ENCODE data around the gene GSK3A. TPM values are rescaled to one million over a fixed set of nuclear protein-coding genes. Genes with fewer than 3 reads are reported as not detected.

GSK3A gene
- total and polyA plus RNA-seq, 9 of the 15 experiments (the other 6 are each of a cell fraction or from before 2014, with no cell fraction given): 0.62 to 90.7 (median 33.3) TPM

DNA sequence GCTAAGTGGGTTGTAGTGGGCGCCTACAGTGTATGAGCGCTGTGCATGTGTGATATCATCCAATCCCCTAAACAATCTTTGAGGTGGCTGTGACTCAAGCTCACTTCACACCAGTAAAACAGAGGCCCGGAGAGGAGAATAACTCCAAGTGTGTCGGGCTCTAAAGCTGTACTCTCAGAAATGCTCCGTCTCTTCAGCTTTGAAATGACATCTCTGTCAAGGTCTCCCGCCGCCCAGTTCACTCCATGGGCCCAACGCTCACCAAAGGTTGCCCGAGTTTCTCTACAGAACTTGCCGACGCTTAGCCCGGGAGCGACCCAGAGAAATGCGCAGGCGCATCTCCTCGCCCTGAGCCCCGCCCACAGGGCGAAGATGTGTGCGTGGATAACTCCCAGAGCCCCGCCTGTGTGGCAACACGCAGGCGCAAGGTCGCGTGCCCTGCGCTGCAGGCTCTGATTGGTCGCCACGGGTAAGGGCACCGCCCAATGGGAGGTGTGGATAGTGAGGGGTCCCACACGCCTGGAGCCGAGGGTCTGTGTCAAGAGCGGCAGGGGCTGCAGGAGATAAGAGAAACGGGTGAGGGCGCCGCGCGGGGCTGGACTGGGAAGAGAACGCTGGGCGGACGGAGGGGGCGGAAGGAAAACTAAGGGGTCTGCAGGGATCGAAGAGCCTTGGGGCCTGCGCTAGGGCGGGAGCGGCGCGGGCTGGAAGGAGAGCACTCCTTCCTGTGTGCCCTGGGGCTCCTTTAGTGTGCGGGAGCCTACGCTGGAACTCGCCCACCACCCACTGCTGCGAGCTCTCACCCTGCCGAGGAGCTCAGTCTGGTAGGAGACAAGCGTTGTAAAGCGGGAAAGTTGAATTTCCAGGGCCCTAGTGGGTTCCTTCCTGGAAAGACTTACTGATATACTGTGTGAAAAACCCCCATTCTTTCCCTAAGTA lies 22.3 kb downstream of the GSK3A start, which contains the start of gene ZNF526 (continued):
- TF ChIP-seq, protein P1, sequence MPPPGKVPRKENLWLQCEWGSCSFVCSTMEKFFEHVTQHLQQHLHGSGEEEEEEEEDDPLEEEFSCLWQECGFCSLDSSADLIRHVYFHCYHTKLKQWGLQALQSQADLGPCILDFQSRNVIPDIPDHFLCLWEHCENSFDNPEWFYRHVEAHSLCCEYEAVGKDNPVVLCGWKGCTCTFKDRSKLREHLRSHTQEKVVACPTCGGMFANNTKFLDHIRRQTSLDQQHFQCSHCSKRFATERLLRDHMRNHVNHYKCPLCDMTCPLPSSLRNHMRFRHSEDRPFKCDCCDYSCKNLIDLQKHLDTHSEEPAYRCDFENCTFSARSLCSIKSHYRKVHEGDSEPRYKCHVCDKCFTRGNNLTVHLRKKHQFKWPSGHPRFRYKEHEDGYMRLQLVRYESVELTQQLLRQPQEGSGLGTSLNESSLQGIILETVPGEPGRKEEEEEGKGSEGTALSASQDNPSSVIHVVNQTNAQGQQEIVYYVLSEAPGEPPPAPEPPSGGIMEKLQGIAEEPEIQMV (tag; conservative IDR thresholded peaks at IDR 0.05; ENCODE audit: low read depth): no peak
- peak; percentile 86 for TF ChIP-seq L3MBTL2 (IDR thresholded peaks at IDR 0.05)
- TF ChIP-seq RBM14 (IDR thresholded peaks at IDR 0.05; ENCODE audit: borderline replicate concordance, insufficient read depth, low read depth, low read length): no peak
- no peak for TF ChIP-seq NFIX (CRISPR knock-in tag; IDR thresholded peaks at IDR 0.05; ENCODE audit: low read depth)
- no peak for TF ChIP-seq ZNF695 (CRISPR knock-in tag; IDR thresholded peaks at IDR 0.05)
- TF ChIP-seq ZBTB26 (CRISPR knock-in tag; IDR thresholded peaks at IDR 0.05): 0 out of 2 replicates have a peak, but pooled peaks have one; percentile 39
- TF ChIP-seq ZNF431 (CRISPR knock-in tag; IDR thresholded peaks at IDR 0.05): no peak
- TF ChIP-seq NELFE (IDR thresholded peaks at IDR 0.05; ENCODE audit: insufficient read depth, insufficient read length): no peak
- peak; percentile 60 for TF ChIP-seq HCFC1 (IDR thresholded peaks at IDR 0.05; ENCODE audit: low read depth, low read length)
- no peak for TF ChIP-seq FOXM1 (IDR thresholded peaks at IDR 0.05; ENCODE audit: low read depth)
- TF ChIP-seq FOXM1 (CRISPR knock-in tag; IDR thresholded peaks at IDR 0.05; ENCODE audit: low read depth): no peak
- no peak for TF ChIP-seq BCL6 (CRISPR knock-in tag; IDR thresholded peaks at IDR 0.05)
- no peak for TF ChIP-seq HMG20A (CRISPR knock-in tag; conservative IDR thresholded peaks at IDR 0.05)
- TF ChIP-seq POLR2AphosphoS2 (IDR thresholded peaks at IDR 0.05; ENCODE audit: low read length): no peak
- TF ChIP-seq, protein P2, sequence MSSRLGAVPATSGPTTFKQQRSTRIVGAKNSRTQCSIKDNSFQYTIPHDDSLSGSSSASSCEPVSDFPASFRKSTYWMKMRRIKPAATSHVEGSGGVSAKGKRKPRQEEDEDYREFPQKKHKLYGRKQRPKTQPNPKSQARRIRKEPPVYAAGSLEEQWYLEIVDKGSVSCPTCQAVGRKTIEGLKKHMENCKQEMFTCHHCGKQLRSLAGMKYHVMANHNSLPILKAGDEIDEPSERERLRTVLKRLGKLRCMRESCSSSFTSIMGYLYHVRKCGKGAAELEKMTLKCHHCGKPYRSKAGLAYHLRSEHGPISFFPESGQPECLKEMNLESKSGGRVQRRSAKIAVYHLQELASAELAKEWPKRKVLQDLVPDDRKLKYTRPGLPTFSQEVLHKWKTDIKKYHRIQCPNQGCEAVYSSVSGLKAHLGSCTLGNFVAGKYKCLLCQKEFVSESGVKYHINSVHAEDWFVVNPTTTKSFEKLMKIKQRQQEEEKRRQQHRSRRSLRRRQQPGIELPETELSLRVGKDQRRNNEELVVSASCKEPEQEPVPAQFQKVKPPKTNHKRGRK (tag; IDR thresholded peaks at IDR 0.05): no peak
- no peak for TF ChIP-seq CHAMP1 (IDR thresholded peaks at IDR 0.05)
- no peak for TF ChIP-seq HLTF (IDR thresholded peaks at IDR 0.05)
- no peak for TF ChIP-seq ZNF239 (CRISPR knock-in tag; IDR thresholded peaks at IDR 0.05)
- TF ChIP-seq MBD1 (CRISPR knock-in tag; IDR thresholded peaks at IDR 0.05): no peak
- peak; percentile 77 for TF ChIP-seq RAD51 (IDR thresholded peaks at IDR 0.05; ENCODE audit: borderline replicate concordance, low read depth)
